HEK293 (cell line): ENCODE results near the gene KAT2B.

Source experiments
- BCL11A ChIP-seq: fragments of 450-650 bp; formaldehyde crosslinking; IDR thresholded peaks from 2 replicates; pipeline ENCODE4 v1.5.1; 2016; ENCODE audit warnings: low read depth, missing biosample characterization, missing genetic modification characterization
- FEZF1 ChIP-seq: fragments of 450-650 bp; formaldehyde crosslinking; IDR thresholded peaks from 2 replicates; pipeline ENCODE4 v1.5.1; 2016; ENCODE audit warnings: missing biosample characterization, missing genetic modification characterization
- HOXA7 ChIP-seq: sonication (generic); formaldehyde crosslinking; IDR thresholded peaks from 2 replicates; pipeline ENCODE4 v1.8.1; 2022; ENCODE audit warnings: missing genetic modification reagents, borderline replicate concordance
- KLF1 ChIP-seq: fragments of 450-650 bp; formaldehyde crosslinking; IDR thresholded peaks from 2 replicates; pipeline ENCODE4 v1.5.1; 2016; ENCODE audit warnings: missing biosample characterization, missing genetic modification characterization
- KLF10 ChIP-seq: fragments of 450-650 bp; IDR thresholded peaks from 2 replicates; pipeline ENCODE4 v1.5.1; 2018; ENCODE audit warnings: missing biosample characterization, mild to moderate bottlenecking, missing genetic modification characterization
- SP2 ChIP-seq: fragments of 450-650 bp; formaldehyde crosslinking; IDR thresholded peaks from 2 replicates; pipeline ENCODE4 v1.5.1; 2016; ENCODE audit warnings: missing biosample characterization, missing genetic modification characterization
- ZBTB7A ChIP-seq: fragments of 450-650 bp; formaldehyde crosslinking; IDR thresholded peaks from 2 replicates; pipeline ENCODE4 v1.5.1; 2016; ENCODE audit warnings: low read depth, missing biosample characterization, missing genetic modification characterization
- ZNF10 ChIP-seq: fragments of 450-650 bp; formaldehyde crosslinking; IDR thresholded peaks from 2 replicates; pipeline ENCODE4 v1.5.1; 2017; ENCODE audit warnings: missing biosample characterization, missing genetic modification characterization
- ZNF138 ChIP-seq: fragments of 450-650 bp; formaldehyde crosslinking; IDR thresholded peaks from 2 replicates; pipeline ENCODE4 v1.5.1; 2016; ENCODE audit warnings: missing biosample characterization, missing genetic modification characterization, borderline replicate concordance
- TF ChIP-seq, protein P1 (sequence below): fragments of 450-650 bp; formaldehyde crosslinking; IDR thresholded peaks from 2 replicates; pipeline ENCODE4; 2016; ENCODE audit warnings: missing biosample characterization, missing genetic modification characterization
- TF ChIP-seq, protein P2 (sequence below): fragments of 450-650 bp; formaldehyde crosslinking; IDR thresholded peaks from 2 replicates; pipeline ENCODE4 v1.5.1; 2016; ENCODE audit warnings: missing biosample characterization, missing genetic modification characterization
- TF ChIP-seq, protein P3 (sequence below): fragments of 450-650 bp; formaldehyde crosslinking; IDR thresholded peaks from 2 replicates; pipeline ENCODE4 v1.5.1; 2016; ENCODE audit warnings: missing biosample characterization, missing genetic modification characterization
- TF ChIP-seq, protein P4 (sequence below): fragments of 450-650 bp; formaldehyde crosslinking; IDR thresholded peaks from 2 replicates; pipeline ENCODE4 v1.5.1; 2016; ENCODE audit warnings: missing biosample characterization, missing genetic modification characterization

DNA sequence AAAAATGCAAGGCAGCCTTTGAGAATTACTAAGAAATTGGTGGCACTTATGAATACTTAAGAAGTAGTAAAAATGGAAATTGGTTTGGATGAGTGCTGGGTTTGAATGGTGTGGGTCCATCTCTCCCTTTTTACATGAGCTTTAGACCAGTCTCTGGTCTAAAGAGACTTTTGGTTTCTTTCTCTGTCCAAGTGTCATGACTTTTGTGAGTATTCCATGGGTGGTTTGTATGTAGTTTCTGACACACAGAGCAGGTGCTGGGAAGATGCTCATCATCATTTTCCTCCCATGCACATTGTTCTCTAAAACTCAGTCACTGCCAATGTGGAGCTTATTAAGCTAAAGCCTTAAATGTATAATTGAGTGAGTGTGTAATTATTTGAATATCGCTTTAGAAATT, 63.5 kb downstream of the KAT2B start:
- TF ChIP-seq, protein P1, sequence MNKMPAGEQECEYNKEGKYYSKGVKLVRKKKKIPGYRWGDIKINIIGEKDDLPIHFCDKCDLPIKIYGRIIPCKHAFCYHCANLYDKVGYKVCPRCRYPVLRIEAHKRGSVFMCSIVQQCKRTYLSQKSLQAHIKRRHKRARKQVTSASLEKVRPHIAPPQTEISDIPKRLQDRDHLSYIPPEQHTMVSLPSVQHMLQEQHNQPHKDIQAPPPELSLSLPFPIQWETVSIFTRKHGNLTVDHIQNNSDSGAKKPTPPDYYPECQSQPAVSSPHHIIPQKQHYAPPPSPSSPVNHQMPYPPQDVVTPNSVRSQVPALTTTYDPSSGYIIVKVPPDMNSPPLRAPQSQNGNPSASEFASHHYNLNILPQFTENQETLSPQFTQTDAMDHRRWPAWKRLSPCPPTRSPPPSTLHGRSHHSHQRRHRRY (tag by site-specific recombination) = no peak
- TF ChIP-seq KLF10 (tag by site-specific recombination) (no peak), ZNF10 (tag by site-specific recombination) (no peak), HOXA7 (CRISPR knock-in tag) (no peak), ZBTB7A (no peak), BCL11A (tag by site-specific recombination) (no peak), FEZF1 (no peak), SP2 (no peak), KLF1 (tag by site-specific recombination) (no peak), ZNF138 (tag by site-specific recombination) (no peak)
- TF ChIP-seq, protein P2, sequence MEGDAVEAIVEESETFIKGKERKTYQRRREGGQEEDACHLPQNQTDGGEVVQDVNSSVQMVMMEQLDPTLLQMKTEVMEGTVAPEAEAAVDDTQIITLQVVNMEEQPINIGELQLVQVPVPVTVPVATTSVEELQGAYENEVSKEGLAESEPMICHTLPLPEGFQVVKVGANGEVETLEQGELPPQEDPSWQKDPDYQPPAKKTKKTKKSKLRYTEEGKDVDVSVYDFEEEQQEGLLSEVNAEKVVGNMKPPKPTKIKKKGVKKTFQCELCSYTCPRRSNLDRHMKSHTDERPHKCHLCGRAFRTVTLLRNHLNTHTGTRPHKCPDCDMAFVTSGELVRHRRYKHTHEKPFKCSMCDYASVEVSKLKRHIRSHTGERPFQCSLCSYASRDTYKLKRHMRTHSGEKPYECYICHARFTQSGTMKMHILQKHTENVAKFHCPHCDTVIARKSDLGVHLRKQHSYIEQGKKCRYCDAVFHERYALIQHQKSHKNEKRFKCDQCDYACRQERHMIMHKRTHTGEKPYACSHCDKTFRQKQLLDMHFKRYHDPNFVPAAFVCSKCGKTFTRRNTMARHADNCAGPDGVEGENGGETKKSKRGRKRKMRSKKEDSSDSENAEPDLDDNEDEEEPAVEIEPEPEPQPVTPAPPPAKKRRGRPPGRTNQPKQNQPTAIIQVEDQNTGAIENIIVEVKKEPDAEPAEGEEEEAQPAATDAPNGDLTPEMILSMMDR (tag by site-specific recombination) = no peak
- TF ChIP-seq, protein P3, sequence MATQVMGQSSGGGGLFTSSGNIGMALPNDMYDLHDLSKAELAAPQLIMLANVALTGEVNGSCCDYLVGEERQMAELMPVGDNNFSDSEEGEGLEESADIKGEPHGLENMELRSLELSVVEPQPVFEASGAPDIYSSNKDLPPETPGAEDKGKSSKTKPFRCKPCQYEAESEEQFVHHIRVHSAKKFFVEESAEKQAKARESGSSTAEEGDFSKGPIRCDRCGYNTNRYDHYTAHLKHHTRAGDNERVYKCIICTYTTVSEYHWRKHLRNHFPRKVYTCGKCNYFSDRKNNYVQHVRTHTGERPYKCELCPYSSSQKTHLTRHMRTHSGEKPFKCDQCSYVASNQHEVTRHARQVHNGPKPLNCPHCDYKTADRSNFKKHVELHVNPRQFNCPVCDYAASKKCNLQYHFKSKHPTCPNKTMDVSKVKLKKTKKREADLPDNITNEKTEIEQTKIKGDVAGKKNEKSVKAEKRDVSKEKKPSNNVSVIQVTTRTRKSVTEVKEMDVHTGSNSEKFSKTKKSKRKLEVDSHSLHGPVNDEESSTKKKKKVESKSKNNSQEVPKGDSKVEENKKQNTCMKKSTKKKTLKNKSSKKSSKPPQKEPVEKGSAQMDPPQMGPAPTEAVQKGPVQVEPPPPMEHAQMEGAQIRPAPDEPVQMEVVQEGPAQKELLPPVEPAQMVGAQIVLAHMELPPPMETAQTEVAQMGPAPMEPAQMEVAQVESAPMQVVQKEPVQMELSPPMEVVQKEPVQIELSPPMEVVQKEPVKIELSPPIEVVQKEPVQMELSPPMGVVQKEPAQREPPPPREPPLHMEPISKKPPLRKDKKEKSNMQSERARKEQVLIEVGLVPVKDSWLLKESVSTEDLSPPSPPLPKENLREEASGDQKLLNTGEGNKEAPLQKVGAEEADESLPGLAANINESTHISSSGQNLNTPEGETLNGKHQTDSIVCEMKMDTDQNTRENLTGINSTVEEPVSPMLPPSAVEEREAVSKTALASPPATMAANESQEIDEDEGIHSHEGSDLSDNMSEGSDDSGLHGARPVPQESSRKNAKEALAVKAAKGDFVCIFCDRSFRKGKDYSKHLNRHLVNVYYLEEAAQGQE (tag by site-specific recombination) = no peak
- TF ChIP-seq, protein P4, sequence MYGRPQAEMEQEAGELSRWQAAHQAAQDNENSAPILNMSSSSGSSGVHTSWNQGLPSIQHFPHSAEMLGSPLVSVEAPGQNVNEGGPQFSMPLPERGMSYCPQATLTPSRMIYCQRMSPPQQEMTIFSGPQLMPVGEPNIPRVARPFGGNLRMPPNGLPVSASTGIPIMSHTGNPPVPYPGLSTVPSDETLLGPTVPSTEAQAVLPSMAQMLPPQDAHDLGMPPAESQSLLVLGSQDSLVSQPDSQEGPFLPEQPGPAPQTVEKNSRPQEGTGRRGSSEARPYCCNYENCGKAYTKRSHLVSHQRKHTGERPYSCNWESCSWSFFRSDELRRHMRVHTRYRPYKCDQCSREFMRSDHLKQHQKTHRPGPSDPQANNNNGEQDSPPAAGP (tag by site-specific recombination) = no peak
